Fibroblast of skin of back (primary cell): ENCODE data around the gene DDX47.
"Not testable (repeated sequence)": the region's sequence is repeated elsewhere in the genome, so short reads cannot be mapped to it uniquely, and the experiment has no call there.

Experiments used
- DNase-seq: peaks from one replicate; pipeline ENCODE4 v3.0.0-alpha.2; 2013

DDX47 gene

GRCh38 chr12:12875301-12875700, 62.2 kb downstream of the DDX47 start:
- not testable (repeated sequence) for DNase-seq

GRCh38 chr12:12877153-12877768, 64.1 kb downstream of the DDX47 start:
- DNase-seq = no peak

GRCh38 chr12:12877781-12878455, 64.8 kb downstream of the DDX47 start:
- DNase-seq = peak; percentile 20
